ENCODE data around the gene STK32B.

Gene STK32B

GRCh38 chr4:5217421-5217820 lies 166.1 kb downstream of the STK32B start (continued):
- TF ChIP-seq ZNF248 (tag by site-specific recombination; IDR thresholded peaks at IDR 0.05) (no peak), ZBTB49 (tag by site-specific recombination; IDR thresholded peaks at IDR 0.05; ENCODE audit: low read depth) (no peak), ZNF561 (tag by site-specific recombination; IDR thresholded peaks at IDR 0.05; ENCODE audit: borderline replicate concordance) (no peak), BCL11B (tag by site-specific recombination; IDR thresholded peaks at IDR 0.05; ENCODE audit: low read depth) (no peak)

- ChIA-PET POLR2A (no interaction called here), CTCF (no interaction called here)
- Histone ChIP-seq H3K4me1 (ENCODE audit: control insufficient read depth, insufficient read depth, low read length) (no peaks in the 10 kb centered on the region), H3K27ac (ENCODE audit: extremely low read depth, low read depth, low read length) (no peak overlapping the region), H3K4me3 (ENCODE audit: low read depth, low read length) (no peak overlapping the region), H3K9me3 (ENCODE audit: control insufficient read depth, insufficient read depth, low read depth, low read length) (no peaks in the 10 kb centered on the region), H3K36me3 (ENCODE audit: control insufficient read depth in 2 of 2, insufficient read depth in 1 of 2, low read length in 2 of 2) (no peaks in the 10 kb centered on the region)
- no peak for TF ChIP-seq ZNF560 (tag by site-specific recombination; IDR thresholded peaks at IDR 0.05; ENCODE audit: borderline replicate concordance)
Measured at GRCh38 chr4:5218376-5219069, 167.2 kb downstream of the STK32B start.

GRCh38 chr4:5220028-5220427 lies 168.7 kb downstream of the STK32B start:
- ChIA-PET CTCF (no interaction called here), POLR2A (no interaction called here)
- H3K36me3 ChIP-seq (ENCODE audit: control insufficient read depth in 2 of 2, insufficient read depth in 1 of 2, low read length in 2 of 2), result no peaks in the 10 kb centered on the region
- no peaks in the 10 kb centered on the region for H3K4me1 ChIP-seq (ENCODE audit: control insufficient read depth, insufficient read depth, low read length)
- H3K27ac ChIP-seq (ENCODE audit: extremely low read depth, low read depth, low read length), result no peak overlapping the region
- H3K9me3 ChIP-seq (ENCODE audit: control insufficient read depth, insufficient read depth, low read depth, low read length), result no peaks in the 10 kb centered on the region
- TF ChIP-seq REST (tag by site-specific recombination; IDR thresholded peaks at IDR 0.05) (peak; percentile 87), ZNF211 (tag by site-specific recombination; IDR thresholded peaks at IDR 0.05; ENCODE audit: low read depth) (no peak), PRDM10 (tag by site-specific recombination; IDR thresholded peaks at IDR 0.05) (no peak), ZNF423 (tag by site-specific recombination; IDR thresholded peaks at IDR 0.05) (no peak), ZNF148 (tag by site-specific recombination; IDR thresholded peaks at IDR 0.05; ENCODE audit: borderline replicate concordance) (no peak), ZNF660 (tag by site-specific recombination; IDR thresholded peaks at IDR 0.05) (no peak)
- H3K4me3 ChIP-seq (ENCODE audit: low read depth, low read length), result no peak overlapping the region

Measured in HEK293 (cell line).